HG02870 (cell line): ENCODE results near the gene BSCL2.
"Not testable (repeated sequence)": the region's sequence is repeated elsewhere in the genome, so short reads cannot be mapped to it uniquely, and the experiment has no call there.

Experiments used
- ATAC-seq: cut with Tn5 transposase; IDR thresholded peaks from one replicate; pipeline ENCODE4 v1.9.1; 2021; ENCODE audit warnings: mild to moderate bottlenecking, moderate library complexity; ENCODE audit not compliant: unreplicated experiment

Gene BSCL2

GRCh38 chr11:62719302-62719978 is 12.2 kb upstream of the BSCL2 start:
- no peak for ATAC-seq

GRCh38 chr11:62716816-62717215 is 9.6 kb upstream of the BSCL2 start:
- no peak for ATAC-seq

GRCh38 chr11:62716206-62716605 is 9.0 kb upstream of the BSCL2 start:
- no peak for ATAC-seq

GRCh38 chr11:62715150-62716130 is 8.2 kb upstream of the BSCL2 start:
- no peak for ATAC-seq

GRCh38 chr11:62713343-62713742 is 6.1 kb upstream of the BSCL2 start:
- ATAC-seq, result no peak

- no peak for ATAC-seq
Measured at GRCh38 chr11:62712861-62713260, 5.6 kb upstream of the BSCL2 start.

- no peak for ATAC-seq
Measured at GRCh38 chr11:62712276-62712812, 5.1 kb upstream of the BSCL2 start.

GRCh38 chr11:62710001-62710345 is 2.7 kb upstream of the BSCL2 start:
- ATAC-seq, result no peak

- peak; percentile 72 for ATAC-seq
Measured at GRCh38 chr11:62709247-62710000, 2.2 kb upstream of the BSCL2 start.

- ATAC-seq, result no peak
Measured at GRCh38 chr11:62708793-62709192, 1.6 kb upstream of the BSCL2 start.

- ATAC-seq, result no peak
Measured at GRCh38 chr11:62708392-62708791, 1.2 kb upstream of the BSCL2 start.

GRCh38 chr11:62706850-62707247 is 375 bp downstream of the BSCL2 start:
- no peak for ATAC-seq

GRCh38 chr11:62705880-62706849 is 1.1 kb downstream of the BSCL2 start:
- no peak for ATAC-seq

GRCh38 chr11:62705413-62705812 is 1.8 kb downstream of the BSCL2 start:
- ATAC-seq, result no peak

- not testable (repeated sequence) for ATAC-seq
Measured at GRCh38 chr11:62703921-62704320, 3.3 kb downstream of the BSCL2 start.

GRCh38 chr11:62702246-62702645 is 5.0 kb downstream of the BSCL2 start:
- no peak for ATAC-seq

- no peak for ATAC-seq
Measured at GRCh38 chr11:62694455-62695167, 12.6 kb downstream of the BSCL2 start.

GRCh38 chr11:62693624-62694023 is 13.6 kb downstream of the BSCL2 start:
- not testable (repeated sequence) for ATAC-seq

- no peak for ATAC-seq
Measured at GRCh38 chr11:62689421-62690183, 17.6 kb downstream of the BSCL2 start, which contains the start of gene LRRN4CL. Gene LRRN4CL, minus strand, starts transcription at chr11:62689530. Its CDS starts 1,022 bp downstream, at chr11:62688508.
